Measurements from ENCODE around the gene PDCD11.

GRCh38 chr10:103440416-103440815 lies 44.0 kb downstream of the PDCD11 start:
- TF ChIP-seq, protein P1, sequence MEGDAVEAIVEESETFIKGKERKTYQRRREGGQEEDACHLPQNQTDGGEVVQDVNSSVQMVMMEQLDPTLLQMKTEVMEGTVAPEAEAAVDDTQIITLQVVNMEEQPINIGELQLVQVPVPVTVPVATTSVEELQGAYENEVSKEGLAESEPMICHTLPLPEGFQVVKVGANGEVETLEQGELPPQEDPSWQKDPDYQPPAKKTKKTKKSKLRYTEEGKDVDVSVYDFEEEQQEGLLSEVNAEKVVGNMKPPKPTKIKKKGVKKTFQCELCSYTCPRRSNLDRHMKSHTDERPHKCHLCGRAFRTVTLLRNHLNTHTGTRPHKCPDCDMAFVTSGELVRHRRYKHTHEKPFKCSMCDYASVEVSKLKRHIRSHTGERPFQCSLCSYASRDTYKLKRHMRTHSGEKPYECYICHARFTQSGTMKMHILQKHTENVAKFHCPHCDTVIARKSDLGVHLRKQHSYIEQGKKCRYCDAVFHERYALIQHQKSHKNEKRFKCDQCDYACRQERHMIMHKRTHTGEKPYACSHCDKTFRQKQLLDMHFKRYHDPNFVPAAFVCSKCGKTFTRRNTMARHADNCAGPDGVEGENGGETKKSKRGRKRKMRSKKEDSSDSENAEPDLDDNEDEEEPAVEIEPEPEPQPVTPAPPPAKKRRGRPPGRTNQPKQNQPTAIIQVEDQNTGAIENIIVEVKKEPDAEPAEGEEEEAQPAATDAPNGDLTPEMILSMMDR (IDR thresholded peaks at IDR 0.05; ENCODE audit: low read length), result no peak
- no peak for TF ChIP-seq EZH2 (optimal IDR thresholded peaks at IDR 0.05; ENCODE audit: low read depth, low read length)
